GM20431 (cell line): ENCODE measurements around the gene FIGNL2.

ENCODE experiments used
- in situ Hi-C: fragments of 300-500 bp; cut with MseI, MboI; formaldehyde crosslinking; loops from one replicate; pipeline ENCODE4 v1.15.0; 2020; ENCODE audit warnings: low sequenced_read_pairs; ENCODE audit not compliant: unreplicated experiment

Gene FIGNL2

GRCh38 chr12:51863933-51864832 lies 15.7 kb upstream of the FIGNL2 start:
- in situ Hi-C loops = no loop called here

DNA sequence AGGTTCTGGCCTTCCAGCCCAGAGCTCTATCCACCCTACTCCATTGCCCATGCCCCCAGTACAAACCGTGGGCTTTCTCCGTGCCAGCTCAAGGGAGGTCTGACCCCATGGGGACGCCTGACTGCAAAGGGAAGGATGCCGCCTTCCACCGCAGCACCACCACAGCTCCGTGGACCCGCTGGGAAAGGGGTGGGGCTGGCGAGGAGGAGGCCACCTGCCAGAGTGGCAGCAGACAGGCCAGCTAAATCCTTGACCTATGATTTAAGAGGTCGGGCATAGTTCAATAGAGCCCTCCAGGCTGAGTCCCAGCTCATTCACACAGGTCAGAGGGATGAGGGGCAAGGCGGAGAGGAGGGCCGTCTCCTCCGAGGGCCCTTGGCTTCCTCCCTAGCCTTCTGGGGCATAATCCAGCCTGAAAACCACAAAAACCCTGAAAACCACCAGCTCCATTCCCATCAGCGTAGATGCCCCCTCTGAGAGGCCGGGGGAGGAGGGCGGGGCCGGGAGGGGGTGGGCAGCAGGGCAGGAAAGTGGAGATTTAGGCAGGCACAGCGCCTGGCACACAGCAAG lies 14.9 kb upstream of the FIGNL2 start:
- in situ Hi-C loops = no loop called here

GRCh38 chr12:51862947-51863346 lies 14.4 kb upstream of the FIGNL2 start:
- in situ Hi-C loops = no loop called here

DNA sequence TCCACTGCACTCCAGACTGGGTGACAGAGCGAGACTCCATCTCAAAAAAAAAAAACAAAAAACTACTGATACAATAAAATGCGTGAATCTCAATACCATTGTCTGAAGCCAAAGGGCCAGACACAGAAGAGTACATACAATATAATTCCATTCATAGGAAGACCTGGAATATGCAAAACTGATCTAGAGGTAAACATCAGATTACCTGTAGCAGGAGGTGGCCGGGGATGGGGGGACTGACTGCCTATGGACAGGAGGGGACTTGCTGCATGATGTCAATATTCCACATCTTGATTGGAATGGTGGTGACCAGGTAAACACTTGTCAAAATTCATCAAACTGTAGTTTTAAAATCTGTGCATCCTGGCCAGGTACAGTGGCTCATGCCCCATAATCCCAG lies 12.5 kb upstream of the FIGNL2 start:
- in situ Hi-C loops = no loop called here

DNA sequence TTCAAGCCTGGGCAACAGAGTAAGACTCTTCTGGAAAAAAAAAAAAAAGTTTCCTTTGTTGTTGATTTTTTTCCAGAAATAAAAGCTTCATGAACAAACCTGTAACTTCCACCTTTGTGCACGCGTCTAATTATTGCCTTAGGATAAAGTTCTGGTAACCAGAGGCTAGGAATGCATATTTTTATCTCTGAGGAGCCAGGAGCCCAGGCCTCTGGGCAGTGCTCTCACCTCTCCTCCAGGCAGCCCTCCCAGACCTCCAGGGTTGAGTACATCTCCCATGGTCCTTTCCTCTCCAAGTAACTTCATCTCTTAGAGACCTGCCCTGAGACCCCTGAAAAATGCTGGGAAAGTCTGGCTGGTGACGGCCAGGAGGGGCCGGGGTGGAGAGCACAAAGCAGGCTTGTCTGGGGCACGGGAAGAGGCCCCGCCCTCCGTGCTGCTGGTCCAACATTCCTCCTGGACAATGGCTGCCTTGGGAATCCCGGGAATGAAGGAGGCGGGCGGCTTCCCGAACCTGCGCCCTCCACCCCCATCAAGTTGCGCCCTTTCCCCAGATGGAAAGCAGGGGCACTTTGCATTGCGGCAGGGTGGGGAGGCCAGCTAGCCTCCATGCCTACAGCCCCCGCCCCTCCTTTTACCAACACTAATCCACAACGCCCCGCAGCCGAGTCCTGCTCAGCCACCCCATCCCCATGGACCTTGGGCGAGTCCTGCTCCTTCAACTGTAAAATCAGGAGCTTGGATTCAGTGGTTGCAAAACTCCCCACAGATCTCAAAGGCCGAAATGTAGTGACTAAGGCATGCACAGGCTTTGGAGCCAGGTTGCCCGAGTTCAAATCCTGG lies 7.3 kb upstream of the FIGNL2 start:
- in situ Hi-C loops = no loop called here

- in situ Hi-C loops = no loop called here
Measured at GRCh38 chr12:51852404-51853137, 4.1 kb upstream of the FIGNL2 start.

- in situ Hi-C loops = no loop called here
Measured at GRCh38 chr12:51851413-51852124, 3.1 kb upstream of the FIGNL2 start.

DNA sequence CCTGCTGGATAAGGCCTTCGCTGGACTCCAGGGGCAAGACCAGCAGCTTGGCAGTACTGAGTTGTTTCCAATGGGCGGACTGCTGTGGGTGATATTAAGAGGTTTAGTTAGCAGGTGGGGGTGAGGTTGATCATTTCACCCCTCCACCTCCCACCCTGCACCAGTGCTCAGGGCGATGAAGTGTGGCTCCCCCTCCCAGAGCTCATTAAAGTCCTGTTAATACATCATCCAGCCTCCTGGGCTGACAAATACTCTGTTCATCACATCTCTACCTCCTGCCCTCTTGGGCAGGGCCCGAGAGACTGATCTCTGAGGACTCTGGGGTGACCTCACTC lies 2.4 kb upstream of the FIGNL2 start:
- in situ Hi-C loops = no loop called here

DNA sequence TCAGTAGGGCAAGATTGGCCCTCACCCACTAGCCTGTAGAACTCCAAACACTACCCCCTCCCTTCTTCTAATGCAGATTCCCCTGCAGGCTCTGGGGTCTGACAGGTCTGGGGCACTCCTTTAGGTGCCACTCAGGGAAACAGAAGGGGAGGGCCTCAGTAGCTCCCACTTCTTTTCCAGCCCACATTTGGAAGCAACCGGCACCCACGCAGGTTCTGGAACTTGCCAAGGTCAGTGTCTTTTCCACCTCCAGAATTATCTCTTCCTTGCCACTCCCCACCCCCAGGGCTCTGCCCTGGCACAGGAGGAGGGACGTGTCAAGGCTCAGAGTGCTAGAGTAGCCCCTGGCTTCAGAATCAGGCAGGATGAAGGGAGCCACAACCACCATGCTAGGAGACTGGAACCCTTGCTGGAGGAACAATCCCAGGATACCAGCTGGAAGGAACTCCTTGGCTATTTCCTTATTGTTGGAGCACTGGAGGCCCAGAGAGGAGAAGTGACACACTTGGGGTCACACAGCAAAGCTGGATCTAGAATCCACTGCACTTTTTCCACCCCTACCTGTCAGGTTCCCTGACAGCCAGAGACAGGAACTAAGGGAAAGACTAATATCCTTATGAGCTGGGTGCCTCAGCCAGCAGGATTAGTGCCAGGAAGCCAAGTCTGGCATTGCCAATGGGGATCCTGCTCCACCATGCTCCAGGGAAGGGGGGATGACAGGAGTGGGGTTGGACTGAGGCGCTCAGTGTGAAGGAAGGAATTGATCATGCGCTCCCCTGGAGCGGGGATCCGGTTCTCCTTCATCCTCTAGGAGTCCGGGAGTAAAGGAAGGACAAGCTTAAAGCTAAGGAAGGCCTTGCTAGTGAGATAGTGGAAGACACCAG lies 1.8 kb upstream of the FIGNL2 start:
- in situ Hi-C loops = no loop called here

DNA sequence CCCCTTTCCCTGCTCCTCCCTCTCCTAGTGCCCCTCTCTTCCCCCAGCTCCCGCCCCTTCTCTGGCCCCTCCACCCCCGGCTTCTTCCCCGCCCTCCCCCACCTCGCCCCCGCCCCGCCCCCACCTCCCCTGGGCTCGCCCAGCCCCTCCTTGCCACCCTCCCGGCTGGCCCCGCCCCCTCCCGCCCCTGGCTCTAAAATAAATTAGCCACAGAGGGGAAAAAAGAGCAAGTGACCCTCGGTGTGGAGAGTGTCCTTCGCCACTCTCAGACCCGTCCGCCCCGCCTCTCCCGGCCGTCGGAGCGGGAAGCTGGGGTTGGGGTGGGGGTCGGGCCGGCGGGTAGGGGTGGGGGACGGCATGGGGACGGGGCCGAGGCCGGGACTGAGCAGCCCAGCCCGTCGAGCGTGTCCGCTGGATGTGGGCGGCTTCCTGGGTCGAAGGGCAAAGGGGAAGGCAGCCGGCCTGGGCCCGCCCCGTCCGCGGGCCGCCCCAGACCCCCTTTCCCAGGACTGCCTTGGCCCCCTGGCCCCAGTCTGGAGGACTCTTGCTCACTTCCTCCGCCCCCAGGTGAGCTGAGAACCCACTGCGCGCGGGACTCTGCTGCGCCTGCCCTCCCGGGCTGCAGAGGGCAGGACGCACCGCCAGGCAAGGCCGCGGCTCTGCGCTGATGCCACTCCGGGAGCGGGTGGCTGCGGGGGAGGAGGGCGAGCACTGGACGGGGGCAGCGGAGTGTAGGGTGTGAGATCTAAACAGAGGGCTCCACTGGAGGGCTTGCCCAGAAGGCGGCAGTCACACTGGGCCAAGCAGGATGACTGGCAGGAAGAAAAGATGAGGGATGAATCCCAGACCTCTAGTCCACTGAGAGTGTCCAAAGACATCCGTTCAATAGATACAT lies 570 bp upstream of the FIGNL2 start:
- in situ Hi-C loops = no loop called here

- in situ Hi-C loops = no loop called here
Measured at GRCh38 chr12:51847643-51848325, 734 bp downstream of the FIGNL2 start.

DNA sequence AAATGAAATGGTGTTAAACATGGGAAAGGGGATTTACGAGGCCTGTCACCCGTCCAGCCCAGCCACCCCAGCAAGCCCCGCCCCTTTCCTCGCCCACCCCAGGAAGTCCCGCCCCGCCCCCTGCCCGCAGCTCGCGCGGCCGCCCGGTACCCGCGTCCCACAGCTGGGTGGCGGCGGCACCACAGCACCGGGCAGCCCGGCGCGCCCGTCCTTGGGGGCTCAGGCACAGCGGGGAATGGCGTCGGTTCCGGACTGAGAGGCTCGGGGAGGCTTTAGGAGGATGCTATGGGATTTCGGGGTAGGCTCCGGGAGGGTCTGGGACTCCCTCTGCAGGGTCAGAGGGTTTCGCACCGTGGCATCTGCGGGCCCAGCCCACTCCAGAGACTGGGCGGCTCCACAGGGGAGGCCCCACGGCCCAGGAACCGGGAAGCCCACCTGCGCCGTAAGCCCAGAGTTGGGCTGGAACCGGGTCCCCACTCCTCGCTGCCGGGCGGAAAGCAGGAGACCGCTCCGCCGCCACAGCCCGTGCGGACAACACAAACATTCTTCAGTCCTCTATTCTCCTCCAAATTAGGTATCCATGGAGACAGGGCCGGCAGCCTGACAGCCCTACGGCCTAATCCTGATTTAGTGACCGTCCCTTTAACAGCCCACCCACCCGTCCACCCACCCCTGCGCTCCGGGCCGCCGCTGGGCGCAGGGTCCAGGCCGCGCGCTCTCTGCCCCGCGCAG lies 1.4 kb downstream of the FIGNL2 start:
- in situ Hi-C loops = no loop called here

DNA sequence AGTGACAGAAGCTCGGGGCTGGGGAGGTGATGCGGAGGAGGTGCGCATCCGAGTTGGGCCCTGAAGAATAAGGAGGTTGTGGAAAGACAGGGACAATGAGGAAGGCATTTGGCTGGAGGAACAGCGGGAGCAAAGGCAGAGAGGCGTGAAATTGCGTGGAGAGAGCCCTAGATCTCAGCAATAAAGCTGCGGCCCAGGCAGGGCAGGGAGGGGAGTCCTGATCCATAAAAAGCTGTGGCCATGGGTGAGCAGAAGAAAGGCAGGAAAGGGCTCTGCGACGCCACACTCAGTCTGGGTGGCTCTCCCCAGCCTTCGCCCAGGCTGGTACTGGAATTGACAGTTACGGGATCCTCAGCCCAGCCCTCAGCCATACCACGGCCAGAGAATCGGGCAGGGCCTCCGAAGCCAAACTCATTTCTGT lies 2.2 kb downstream of the FIGNL2 start:
- in situ Hi-C loops = no loop called here

GRCh38 chr12:51845482-51845881 lies 3.0 kb downstream of the FIGNL2 start:
- in situ Hi-C loops = no loop called here

DNA sequence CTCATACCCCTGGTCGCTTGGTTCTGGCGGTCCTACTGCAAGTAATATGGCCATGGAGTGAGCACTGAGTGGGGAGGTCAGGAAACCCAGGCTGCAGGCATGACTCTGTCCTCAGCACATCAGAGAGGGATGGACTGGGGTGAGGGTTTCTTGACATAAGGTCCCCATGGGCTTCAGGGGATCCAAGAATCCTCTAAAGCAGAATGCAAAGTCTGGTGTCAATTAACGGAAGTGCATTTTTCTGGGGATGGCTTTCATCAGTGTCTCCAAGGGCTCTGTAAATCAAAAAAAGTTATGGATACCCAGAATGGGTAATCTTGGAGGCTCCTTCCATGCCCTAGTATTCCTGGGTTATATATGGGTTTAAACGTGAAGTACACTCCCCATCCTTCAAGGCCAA lies 3.7 kb downstream of the FIGNL2 start:
- in situ Hi-C loops = no loop called here

- in situ Hi-C loops = no loop called here
Measured at GRCh38 chr12:51841727-51842126, 6.8 kb downstream of the FIGNL2 start.

- in situ Hi-C loops = no loop called here
Measured at GRCh38 chr12:51840966-51841365, 7.6 kb downstream of the FIGNL2 start.
